Activated CD8-positive, alpha-beta T cell treated with anti-CD3 and anti-CD28 coated beads for 36 hours (primary cell): ENCODE measurements around the gene SOX5. TPM values are rescaled to one million over a fixed set of nuclear protein-coding genes. Genes with fewer than 3 reads are reported as not detected.

Experiments used
- ATAC-seq: fragments of 200-7000 bp; cut with Tn5 transposase; one replicate; pipeline ENCODE4 v1.10.0; 2021; ENCODE audit warnings: mild to moderate bottlenecking, moderate library complexity
- CTCF ChIA-PET: fragments of 350-600 bp; sonication (Branson Sonifier 250); formaldehyde crosslinking; loops from one replicate; lab custom pipeline; 2021; ENCODE audit warnings: antibody characterized with exemption; lab: Charles Lee
- POLR2A ChIA-PET: fragments of 350-600 bp; sonication (Branson Sonifier 250); formaldehyde crosslinking; loops from one replicate; lab custom pipeline; 2021; ENCODE audit warnings: antibody characterized with exemption; lab: Charles Lee
- DNase-seq: peaks from one replicate; pipeline ENCODE4 v3.0.0-alpha.2; 2020
- H3K27ac Mint-ChIP-seq: one replicate; pipeline ENCODE4 v1.8.0; 2021; ENCODE audit warnings: mild to moderate bottlenecking, mixed read lengths
- H3K27me3 Mint-ChIP-seq: one replicate; pipeline ENCODE4 v1.8.0; 2021; ENCODE audit warnings: mixed read lengths
- H3K36me3 Mint-ChIP-seq: one replicate; pipeline ENCODE4 v1.8.0; 2021; ENCODE audit warnings: low read depth, mixed read lengths
- H3K4me1 Mint-ChIP-seq: one replicate; pipeline ENCODE4 v1.8.0; 2021; ENCODE audit warnings: low read depth, mixed read lengths
- H3K4me3 Mint-ChIP-seq: one replicate; pipeline ENCODE4 v1.8.0; 2021; ENCODE audit warnings: mild to moderate bottlenecking, moderate library complexity, mixed read lengths
- H3K9me3 Mint-ChIP-seq: one replicate; pipeline ENCODE4 v1.8.0; 2021; ENCODE audit warnings: mixed read lengths
- CTCF ChIP-seq: fragments of 200-600 bp; IDR thresholded peaks from one replicate; pipeline ENCODE4 v1.8.0; 2022; ENCODE audit warnings: antibody characterized with exemption, mild to moderate bottlenecking
- intact Hi-C: fragments of 100-400 bp; cut with micrococcal nuclease; formaldehyde crosslinking; loops from one replicate; pipeline ENCODE4 v1.10.0; 2022
- total RNA-seq, 2 experiments: library from RNA; stranded (reverse); gene quantifications; one replicate each; pipeline ENCODE4 v1.2.3, GENCODE V29; 2021

Gene SOX5
- total RNA-seq, 2 experiments from 2014 or later, result not detected

- no peaks in the 10 kb centered on the region for H3K4me1 Mint-ChIP-seq
- peaks cover under 1% of the 10 kb centered on the region for H3K9me3 Mint-ChIP-seq
- CTCF ChIA-PET, result no interaction called here
- POLR2A ChIA-PET, result no interaction called here
- H3K27ac Mint-ChIP-seq, result no peak overlapping the region
- no peaks in the 10 kb centered on the region for H3K27me3 Mint-ChIP-seq
- H3K4me3 Mint-ChIP-seq, result no peak overlapping the region
- ATAC-seq, result no peak
- DNase-seq, result no peak
- H3K36me3 Mint-ChIP-seq, result no peaks in the 10 kb centered on the region
- intact Hi-C loops, result no loop called here
- TF ChIP-seq CTCF, result no peak
Measured at GRCh38 chr12:23751641-23752040, 197.8 kb downstream of the SOX5 start.

DNA sequence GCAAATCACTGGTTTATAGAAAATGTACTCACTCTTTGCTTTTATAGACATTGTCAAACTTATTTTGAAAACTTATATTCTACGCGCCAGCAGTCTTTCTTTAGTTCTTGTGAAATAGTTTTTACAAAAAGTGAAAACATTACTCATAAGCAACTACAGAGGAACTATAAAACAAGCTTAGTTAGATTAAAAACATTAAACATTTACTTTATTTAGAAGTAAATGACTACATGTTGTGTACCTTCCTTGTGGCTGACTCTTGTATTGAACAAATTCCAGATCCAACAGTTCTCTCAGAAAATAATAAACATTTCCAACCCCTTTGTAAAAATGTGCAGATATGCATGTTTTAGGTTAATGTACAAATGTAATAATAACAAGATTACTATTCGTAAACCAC, 198.5 kb downstream of the SOX5 start:
- Mint-ChIP-seq H3K9me3 (peaks cover 2% of the 10 kb centered on the region), H3K27me3 (no peaks in the 10 kb centered on the region), H3K4me3 (no peak overlapping the region), H3K36me3 (no peaks in the 10 kb centered on the region), H3K4me1 (no peaks in the 10 kb centered on the region), H3K27ac (no peak overlapping the region)
- ChIA-PET CTCF (no interaction called here), POLR2A (no interaction called here)
- intact Hi-C loops, result no loop called here
- no peak for DNase-seq
- no peak for ATAC-seq
- no peak for TF ChIP-seq CTCF

GRCh38 chr12:23744696-23745095, 204.8 kb downstream of the SOX5 start:
- H3K4me3 Mint-ChIP-seq, result no peak overlapping the region
- H3K9me3 Mint-ChIP-seq, result peaks cover 2% of the 10 kb centered on the region
- no peak for DNase-seq
- ATAC-seq, result no peak
- CTCF ChIA-PET, result no interaction called here
- no peak for TF ChIP-seq CTCF
- no peaks in the 10 kb centered on the region for H3K27me3 Mint-ChIP-seq
- no peaks in the 10 kb centered on the region for H3K36me3 Mint-ChIP-seq
- intact Hi-C loops, result no loop called here
- H3K4me1 Mint-ChIP-seq, result no peaks in the 10 kb centered on the region
- H3K27ac Mint-ChIP-seq, result no peak overlapping the region
- POLR2A ChIA-PET, result no interaction called here

DNA sequence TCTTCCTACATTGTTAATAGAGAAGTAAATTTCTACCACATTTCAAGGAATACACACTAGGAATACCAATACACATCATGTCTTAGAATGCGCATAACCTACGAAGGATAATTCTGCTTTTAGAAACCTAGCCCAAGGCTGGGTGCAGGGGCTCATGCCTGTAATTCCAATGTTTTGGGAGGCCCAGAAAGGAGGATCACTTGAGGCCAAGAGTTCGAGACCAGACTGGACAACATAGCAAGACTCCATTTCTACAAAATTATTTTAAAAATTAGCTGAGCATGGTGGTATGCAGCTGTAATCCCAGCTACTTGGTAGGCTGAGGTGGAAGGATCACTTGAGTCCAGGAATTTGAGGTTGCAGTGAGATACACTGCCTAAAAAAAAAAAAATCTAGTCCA, 206.9 kb downstream of the SOX5 start:
- ChIA-PET POLR2A (no interaction called here), CTCF (no interaction called here)
- H3K27me3 Mint-ChIP-seq, result no peaks in the 10 kb centered on the region
- H3K36me3 Mint-ChIP-seq, result no peaks in the 10 kb centered on the region
- DNase-seq, result no peak
- H3K4me3 Mint-ChIP-seq, result no peak overlapping the region
- no peak for ATAC-seq
- H3K27ac Mint-ChIP-seq, result no peak overlapping the region
- H3K4me1 Mint-ChIP-seq, result no peaks in the 10 kb centered on the region
- intact Hi-C loops, result no loop called here
- peaks cover 3% of the 10 kb centered on the region for H3K9me3 Mint-ChIP-seq
- TF ChIP-seq CTCF, result no peak

GRCh38 chr12:23731493-23731892, 218.0 kb downstream of the SOX5 start:
- H3K4me1 Mint-ChIP-seq, result no peaks in the 10 kb centered on the region
- ATAC-seq (no peak), DNase-seq (no peak)
- peaks cover 3% of the 10 kb centered on the region for H3K9me3 Mint-ChIP-seq
- H3K27me3 Mint-ChIP-seq, result no peaks in the 10 kb centered on the region
- no peak overlapping the region for H3K27ac Mint-ChIP-seq
- H3K36me3 Mint-ChIP-seq, result no peaks in the 10 kb centered on the region
- no peak for TF ChIP-seq CTCF
- ChIA-PET POLR2A (no interaction called here), CTCF (no interaction called here)
- intact Hi-C loops, result no loop called here
- H3K4me3 Mint-ChIP-seq, result no peak overlapping the region
